Amniotic epithelial cell (primary cell): Measurements from ENCODE around the gene MYO9B.
"Not testable (repeated sequence)": the region's sequence is repeated elsewhere in the genome, so short reads cannot be mapped to it uniquely, and the experiment has no call there.

ENCODE experiments used
- DNase-seq: peaks from one replicate; pipeline ENCODE4 v3.0.0-alpha.2; 2010; ENCODE audit warnings: low read depth

The MYO9B gene

GRCh38 chr19:17145546-17146497 is 70.2 kb downstream of the MYO9B start:
- no peak for DNase-seq

GRCh38 chr19:17148130-17148529 is 72.6 kb downstream of the MYO9B start:
- DNase-seq, result no peak

DNA sequence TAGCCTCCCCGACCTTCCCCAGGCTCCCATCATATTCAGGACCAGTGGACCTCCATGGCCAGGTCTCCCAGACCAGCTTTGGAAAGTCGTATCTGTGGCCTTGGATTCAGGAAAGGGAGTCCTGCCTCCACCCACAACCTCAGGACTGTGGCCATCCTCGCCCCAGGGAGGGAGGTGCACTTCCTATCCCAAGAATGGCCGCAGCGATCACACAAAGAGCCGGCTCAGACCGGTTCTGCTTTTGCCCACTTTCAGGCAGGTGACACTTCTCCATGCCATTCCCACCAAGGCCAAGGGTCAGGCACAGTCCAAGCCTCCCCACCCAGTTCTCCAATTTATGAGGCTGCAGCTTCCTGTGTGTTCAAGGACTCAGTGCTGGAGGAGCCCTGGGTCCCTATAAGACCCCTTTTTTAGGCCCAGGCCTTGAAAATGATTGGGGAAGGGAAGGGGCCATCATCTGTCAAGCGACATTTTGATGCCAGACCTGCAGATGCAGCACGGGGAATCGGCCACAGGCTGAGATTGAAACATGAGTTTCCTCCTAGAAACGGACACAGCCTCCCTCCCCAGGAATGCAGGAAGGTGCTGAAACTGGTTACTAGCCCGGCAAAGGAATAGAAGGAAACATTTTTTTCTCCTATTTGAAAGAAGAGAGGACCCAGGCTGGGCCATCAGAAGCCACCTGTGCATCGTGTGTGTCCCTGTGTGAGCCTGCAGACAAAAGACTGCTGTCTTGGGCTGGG is 74.0 kb downstream of the MYO9B start:
- no peak for DNase-seq

- DNase-seq, result no peak
These were observed 78.4 kb downstream of the MYO9B start for GRCh38 chr19:17153996-17154395.

GRCh38 chr19:17155251-17155650 is 79.7 kb downstream of the MYO9B start:
- no peak for DNase-seq

- no peak for DNase-seq
These were observed 80.8 kb downstream of the MYO9B start for GRCh38 chr19:17156296-17156946.

DNA sequence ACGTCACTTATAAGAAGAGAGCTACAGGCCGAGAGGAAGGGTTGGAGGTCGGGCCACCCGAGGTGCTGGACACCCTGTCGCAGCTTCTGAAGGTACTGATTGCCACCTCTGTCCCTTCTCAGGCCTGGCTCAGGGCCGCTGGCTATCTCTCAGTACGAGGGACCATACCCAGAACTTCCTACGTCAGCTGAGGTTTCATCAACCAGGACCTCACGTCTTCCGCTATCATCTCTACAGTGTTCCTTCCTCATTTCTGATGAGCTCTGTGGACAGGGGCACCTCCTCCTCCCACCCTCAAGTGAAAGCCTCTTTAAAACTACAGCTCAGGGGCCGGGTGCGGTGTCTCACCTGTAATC is 81.3 kb downstream of the MYO9B start:
- DNase-seq, result no peak

GRCh38 chr19:17158584-17158983 is 83.0 kb downstream of the MYO9B start:
- DNase-seq, result no peak

DNA sequence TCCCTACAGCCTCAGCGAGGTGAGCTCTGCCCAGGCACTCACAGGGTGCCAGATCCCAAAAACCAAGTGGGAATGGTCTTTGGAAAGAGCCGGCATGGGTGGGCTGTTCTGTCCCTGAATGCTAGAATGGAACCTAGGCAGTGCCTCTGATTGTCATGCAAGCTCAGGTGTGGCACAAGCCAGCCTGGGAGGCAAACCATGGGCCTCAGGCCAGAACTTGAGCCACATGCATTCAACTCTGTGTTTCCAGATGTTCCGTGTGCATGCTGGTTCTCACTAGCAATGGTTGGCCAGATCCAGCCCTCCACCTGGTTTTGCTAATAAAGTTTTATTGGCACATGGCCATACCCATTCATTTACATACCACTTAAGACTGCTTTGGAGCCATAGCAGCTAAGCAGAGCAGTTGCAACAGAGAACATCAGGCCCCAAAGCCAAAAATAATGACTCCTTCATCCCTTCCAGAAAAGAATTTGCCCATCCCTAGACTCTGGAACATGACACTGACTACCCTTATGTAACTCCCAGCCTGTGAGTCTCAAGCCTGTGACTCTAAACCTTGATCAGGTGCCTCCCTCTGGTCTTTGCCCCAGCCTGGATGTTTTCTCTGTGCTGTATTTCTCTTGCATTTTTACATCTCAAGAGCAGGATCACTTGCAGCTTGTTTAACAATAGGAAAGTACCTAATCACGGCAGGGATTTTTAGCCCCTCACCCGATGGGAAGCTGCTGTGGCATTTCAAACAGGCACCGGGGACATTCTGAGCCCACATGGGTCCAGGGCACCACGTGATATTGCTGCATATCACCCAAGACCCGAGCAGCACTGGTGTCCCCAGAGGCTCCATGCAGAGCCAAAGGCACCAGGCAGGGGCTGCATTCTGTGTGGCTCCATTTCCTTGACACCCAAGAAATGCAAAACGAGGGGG is 84.2 kb downstream of the MYO9B start:
- peak; percentile 15 for DNase-seq

GRCh38 chr19:17160908-17161307 is 85.3 kb downstream of the MYO9B start:
- DNase-seq, result no peak

- not testable (repeated sequence) for DNase-seq
These were observed 86.6 kb downstream of the MYO9B start for GRCh38 chr19:17162131-17162530.

GRCh38 chr19:17162580-17162979 is 87.0 kb downstream of the MYO9B start:
- DNase-seq, result no peak

GRCh38 chr19:17163652-17164051 is 88.1 kb downstream of the MYO9B start:
- DNase-seq, result no peak

- DNase-seq, result no peak
These were observed 89.1 kb downstream of the MYO9B start for GRCh38 chr19:17164639-17165038.

GRCh38 chr19:17165715-17166114 is 90.1 kb downstream of the MYO9B start:
- no peak for DNase-seq

DNA sequence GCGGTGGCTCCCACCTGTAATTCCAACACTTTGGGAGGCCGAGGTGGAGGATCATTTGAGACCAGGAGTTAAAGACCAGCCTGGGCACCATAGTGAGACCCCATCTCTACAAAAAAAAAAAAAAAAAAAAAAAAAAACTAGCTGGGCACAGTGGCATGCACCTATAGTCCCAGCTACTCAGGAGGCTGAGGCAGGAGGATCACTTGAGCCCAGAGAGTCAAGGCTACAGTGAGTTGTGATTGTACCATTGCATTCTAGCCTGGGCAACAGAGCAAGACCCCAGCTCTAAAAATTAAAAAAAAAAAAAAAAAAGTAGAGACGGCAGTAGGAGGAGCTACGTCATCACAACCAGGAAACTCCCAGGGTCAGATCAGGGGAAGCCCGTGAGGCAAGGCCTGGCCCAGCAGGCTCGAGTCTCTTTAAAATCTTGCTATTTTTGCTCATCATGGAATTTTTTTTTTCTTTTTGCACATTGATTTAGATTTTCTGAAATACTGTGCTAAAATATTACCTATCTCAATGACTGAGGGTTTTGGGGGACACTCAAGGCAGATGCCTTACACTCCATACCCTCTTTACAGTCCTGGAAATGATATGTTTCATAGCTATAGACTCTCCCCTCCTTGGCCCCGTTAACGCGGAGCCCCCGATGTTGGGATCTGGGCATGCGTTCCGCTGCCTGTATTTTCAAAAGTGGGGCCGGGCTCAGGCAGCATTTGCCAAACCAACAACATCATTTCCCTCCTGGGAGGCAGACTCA is 95.1 kb downstream of the MYO9B start:
- no peak for DNase-seq

DNA sequence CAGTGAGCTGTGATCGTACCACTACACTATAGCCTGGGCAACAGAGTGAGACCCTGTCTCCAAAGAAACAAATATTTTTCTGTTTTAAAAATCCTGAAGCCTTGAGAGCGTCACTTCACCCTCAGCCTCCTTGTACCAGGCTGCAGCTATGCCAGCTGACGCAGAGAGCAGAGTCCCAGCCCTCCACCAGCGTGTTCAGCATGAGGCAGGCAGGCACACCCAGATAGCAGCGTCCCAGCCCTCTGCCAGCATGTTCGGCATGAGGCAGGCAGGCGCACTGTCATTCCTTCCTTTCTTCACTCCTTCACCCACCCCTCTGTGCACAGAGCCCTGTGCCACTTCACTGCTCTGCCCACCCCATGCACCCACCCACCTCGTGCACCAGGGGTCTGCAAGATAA is 96.3 kb downstream of the MYO9B start:
- DNase-seq, result no peak

DNA sequence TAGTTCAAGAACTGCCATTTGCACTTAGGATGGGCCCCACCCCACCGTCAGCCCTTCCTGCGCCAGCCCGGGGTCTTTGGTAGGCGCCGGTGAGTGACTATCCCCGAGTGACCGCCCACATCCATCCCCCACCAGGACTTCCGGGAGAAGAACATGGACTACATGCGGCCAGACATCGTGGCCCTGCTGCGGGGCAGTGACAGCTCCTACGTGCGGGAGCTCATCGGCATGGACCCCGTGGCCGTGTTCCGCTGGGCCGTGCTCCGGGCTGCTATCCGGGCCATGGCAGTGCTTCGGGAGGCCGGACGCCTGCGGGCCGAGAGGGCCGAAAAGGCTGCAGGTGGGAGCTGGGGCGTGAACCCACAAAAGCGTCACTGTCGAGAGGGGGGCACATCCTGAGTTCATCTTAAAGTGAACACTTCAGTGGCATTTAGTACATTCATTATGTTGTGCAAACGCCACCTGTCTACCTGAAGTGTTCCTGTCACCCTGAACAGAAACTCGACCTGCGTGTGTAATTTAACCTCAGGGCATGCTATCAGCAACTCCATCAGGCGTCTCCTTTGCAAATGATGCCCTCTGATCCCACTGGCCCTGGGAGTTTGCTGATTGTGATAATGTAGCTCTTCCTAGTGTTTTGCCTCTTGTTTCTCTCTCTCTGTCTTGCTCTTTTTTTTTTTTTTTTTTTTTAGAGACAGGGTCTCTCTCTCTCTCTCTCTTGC is 97.2 kb downstream of the MYO9B start:
- no peak for DNase-seq

DNA sequence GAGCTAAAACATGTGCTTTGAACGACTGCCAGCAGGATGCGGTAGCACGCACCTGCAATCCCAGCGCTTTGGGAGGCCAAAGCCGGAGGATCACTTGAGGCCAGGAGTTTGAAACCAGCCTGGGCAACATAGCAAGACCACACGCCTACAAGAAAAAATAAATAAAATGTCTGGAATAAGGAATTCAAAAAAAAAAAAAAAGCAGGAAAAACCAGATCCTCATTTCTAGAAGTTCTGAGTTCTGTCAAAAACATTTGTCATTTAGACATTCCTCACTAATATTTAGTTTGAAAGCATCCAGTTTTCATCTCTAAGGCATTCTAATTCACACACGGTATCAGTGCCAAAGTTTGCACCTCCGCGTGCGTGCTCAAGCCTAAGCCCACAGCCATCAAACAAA is 102.7 kb downstream of the MYO9B start:
- no peak for DNase-seq

GRCh38 chr19:17180997-17181702 is 105.6 kb downstream of the MYO9B start:
- no peak for DNase-seq
